Neural progenitor cell (in vitro differentiated cells): ENCODE data around the gene SNTG2. TPM values are rescaled to one million over a fixed set of nuclear protein-coding genes. Genes with fewer than 3 reads are reported as not detected.

ENCODE experiments used
- DNase-seq: peaks from one replicate; pipeline ENCODE4 v3.0.0-alpha.2; 2016; ENCODE audit warnings: low spot score
- H2AFZ ChIP-seq: fragments of 200-600 bp; sonication (generic); replicated peaks from 2 replicates; pipeline ENCODE4 v1.6.1; 2016; ENCODE audit warnings: antibody characterized with exemption
- H3F3A ChIP-seq: fragments of 200-600 bp; sonication (generic); 2 replicates; pipeline ENCODE4 v1.6.1; 2016; ENCODE audit warnings: antibody characterized with exemption, low read depth
- H3K27ac ChIP-seq: fragments of 200-600 bp; sonication (generic); 2 replicates; pipeline ENCODE4 v1.5.1; 2016; ENCODE audit warnings: mild to moderate bottlenecking
- H3K27me3 ChIP-seq: fragments of 200-600 bp; sonication (generic); 2 replicates; pipeline ENCODE4 v1.6.1; 2016; ENCODE audit warnings: mild to moderate bottlenecking, moderate library complexity
- H3K36me3 ChIP-seq: fragments of 200-600 bp; sonication (generic); 2 replicates; pipeline ENCODE4 v1.5.1; 2016
- H3K4me1 ChIP-seq: fragments of 200-600 bp; sonication (generic); 2 replicates; pipeline ENCODE4 v1.6.1; 2016; ENCODE audit warnings: mixed run types
- H3K4me2 ChIP-seq: fragments of 200-600 bp; sonication (generic); 2 replicates; pipeline ENCODE4 v1.6.1; 2016
- H3K4me3 ChIP-seq: fragments of 200-600 bp; sonication (generic); 2 replicates; pipeline ENCODE4 v1.5.1; 2016
- H3K79me2 ChIP-seq: fragments of 200-600 bp; sonication (generic); 2 replicates; pipeline ENCODE4 v1.6.1; 2016; ENCODE audit warnings: low read depth
- H3K9ac ChIP-seq: fragments of 200-600 bp; sonication (generic); 2 replicates; pipeline ENCODE4 v1.6.1; 2016
- H3K9me3 ChIP-seq: fragments of 200-600 bp; sonication (generic); 2 replicates; pipeline ENCODE4 v1.5.1; 2016; ENCODE audit warnings: low read depth
- H4K20me1 ChIP-seq: fragments of 200-600 bp; sonication (generic); 2 replicates; pipeline ENCODE4 v1.6.1; 2016; ENCODE audit warnings: low read depth
- H3K27ac Mint-ChIP-seq: 3 replicates; pipeline ENCODE4 v1.8.0; 2021; ENCODE audit warnings: mixed read lengths
- H3K27me3 Mint-ChIP-seq: 2 replicates; pipeline ENCODE4 v1.8.0; 2022; ENCODE audit warnings: low read depth, mild to moderate bottlenecking, inconsistent platforms, moderate library complexity, mixed read lengths; ENCODE audit not compliant: insufficient read depth
- H3K36me3 Mint-ChIP-seq: 3 replicates; pipeline ENCODE4 v1.8.0; 2021; ENCODE audit warnings: mixed read lengths
- H3K4me1 Mint-ChIP-seq: 3 replicates; pipeline ENCODE4 v1.8.0; 2021; ENCODE audit warnings: mixed read lengths
- H3K4me3 Mint-ChIP-seq: 3 replicates; pipeline ENCODE4 v1.8.0; 2021; ENCODE audit warnings: mild to moderate bottlenecking, moderate library complexity, mixed read lengths
- H3K9me3 Mint-ChIP-seq: 3 replicates; pipeline ENCODE4 v1.8.0; 2020; ENCODE audit warnings: mixed read lengths
- EZH2 ChIP-seq: fragments of 200-600 bp; sonication (generic); IDR thresholded peaks from 2 replicates; pipeline ENCODE4 v1.6.1; 2017; ENCODE audit warnings: antibody characterized with exemption, mild to moderate bottlenecking, moderate library complexity
- EZH2phosphoT487 ChIP-seq: fragments of 200-600 bp; sonication (generic); IDR thresholded peaks from 2 replicates; pipeline ENCODE4 v1.6.1; 2017; ENCODE audit warnings: antibody characterized with exemption
- total RNA-seq: library from RNA; depleted of rRNA; stranded (reverse); fragments of >200 nt; gene quantifications from 2 replicates; pipeline ENCODE4 v1.2.3, GENCODE V29; 2015; ENCODE audit warnings: low replicate concordance
- TF ChIP-seq, protein P1 (sequence below): fragments of 200-600 bp; sonication (generic); IDR thresholded peaks from 2 replicates; pipeline ENCODE4 v1.5.1; 2017; ENCODE audit warnings: antibody characterized with exemption, mild to moderate bottlenecking

Gene SNTG2
- total RNA-seq, 1 donor from 2014 or later: 1.1 TPM

DNA sequence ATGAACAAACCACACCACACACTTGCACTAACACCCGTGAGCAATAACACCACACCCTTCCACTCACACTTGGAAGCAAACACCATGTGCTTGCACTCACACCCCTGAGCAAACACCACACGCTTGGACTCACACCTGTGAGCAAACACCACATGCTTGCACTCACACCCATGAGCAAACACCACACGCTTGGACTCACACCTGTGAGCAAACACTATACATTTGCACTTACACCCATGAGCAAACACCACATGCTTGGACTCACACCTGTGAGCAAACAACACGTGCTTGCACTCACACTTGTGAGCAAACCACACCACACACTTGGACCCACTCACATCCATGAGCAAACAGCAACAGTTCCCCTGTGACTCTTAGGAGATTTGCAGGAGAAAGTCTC lies 24.4 kb downstream of the SNTG2 start:
- no peaks in the 10 kb centered on the region for H3F3A ChIP-seq
- H3K4me3 Mint-ChIP-seq: no peak overlapping the region
- no peak overlapping the region for H3K4me3 ChIP-seq
- TF ChIP-seq EZH2: no peak
- TF ChIP-seq, protein P1, sequence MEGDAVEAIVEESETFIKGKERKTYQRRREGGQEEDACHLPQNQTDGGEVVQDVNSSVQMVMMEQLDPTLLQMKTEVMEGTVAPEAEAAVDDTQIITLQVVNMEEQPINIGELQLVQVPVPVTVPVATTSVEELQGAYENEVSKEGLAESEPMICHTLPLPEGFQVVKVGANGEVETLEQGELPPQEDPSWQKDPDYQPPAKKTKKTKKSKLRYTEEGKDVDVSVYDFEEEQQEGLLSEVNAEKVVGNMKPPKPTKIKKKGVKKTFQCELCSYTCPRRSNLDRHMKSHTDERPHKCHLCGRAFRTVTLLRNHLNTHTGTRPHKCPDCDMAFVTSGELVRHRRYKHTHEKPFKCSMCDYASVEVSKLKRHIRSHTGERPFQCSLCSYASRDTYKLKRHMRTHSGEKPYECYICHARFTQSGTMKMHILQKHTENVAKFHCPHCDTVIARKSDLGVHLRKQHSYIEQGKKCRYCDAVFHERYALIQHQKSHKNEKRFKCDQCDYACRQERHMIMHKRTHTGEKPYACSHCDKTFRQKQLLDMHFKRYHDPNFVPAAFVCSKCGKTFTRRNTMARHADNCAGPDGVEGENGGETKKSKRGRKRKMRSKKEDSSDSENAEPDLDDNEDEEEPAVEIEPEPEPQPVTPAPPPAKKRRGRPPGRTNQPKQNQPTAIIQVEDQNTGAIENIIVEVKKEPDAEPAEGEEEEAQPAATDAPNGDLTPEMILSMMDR: no peak
- no peak for TF ChIP-seq EZH2phosphoT487
- H3K4me1 Mint-ChIP-seq: no peaks in the 10 kb centered on the region
- no peak for DNase-seq
- peaks cover 6% of the 10 kb centered on the region for H3K27me3 Mint-ChIP-seq
- no peak overlapping the region for H2AFZ ChIP-seq
- no peak overlapping the region for H3K9ac ChIP-seq
- H3K4me1 ChIP-seq: peaks cover 11% of the 10 kb centered on the region
- no peaks in the 10 kb centered on the region for H4K20me1 ChIP-seq
- H3K79me2 ChIP-seq: no peaks in the 10 kb centered on the region
- H3K27ac ChIP-seq: no peak overlapping the region
- peaks cover 5% of the 10 kb centered on the region for H3K9me3 Mint-ChIP-seq
- H3K9me3 ChIP-seq: no peaks in the 10 kb centered on the region
- H3K27ac Mint-ChIP-seq: no peak overlapping the region
- no peaks in the 10 kb centered on the region for H3K36me3 ChIP-seq
- no peaks in the 10 kb centered on the region for H3K36me3 Mint-ChIP-seq
- H3K27me3 ChIP-seq: no peaks in the 10 kb centered on the region
- H3K4me2 ChIP-seq: no peak overlapping the region

- DNase-seq: no peak
- Histone ChIP-seq H3K79me2 (no peaks in the 10 kb centered on the region), H3K4me3 (no peak overlapping the region), H3K4me2 (peak overlapping the region; percentile 33), H4K20me1 (no peaks in the 10 kb centered on the region), H3K36me3 (no peaks in the 10 kb centered on the region), H2AFZ (peak overlapping the region; percentile 78), H3K9ac (no peak overlapping the region), H3K27ac (no peak overlapping the region), H3K9me3 (no peaks in the 10 kb centered on the region), H3K4me1 (peaks cover 11% of the 10 kb centered on the region), H3K27me3 (no peaks in the 10 kb centered on the region), H3F3A (peaks cover 4% of the 10 kb centered on the region)
- Mint-ChIP-seq H3K27me3 (peaks cover 9% of the 10 kb centered on the region), H3K4me3 (no peak overlapping the region), H3K9me3 (no peaks in the 10 kb centered on the region), H3K36me3 (no peaks in the 10 kb centered on the region), H3K4me1 (no peaks in the 10 kb centered on the region), H3K27ac (no peak overlapping the region)
- TF ChIP-seq, protein P1: no peak
- TF ChIP-seq EZH2: no peak
- no peak for TF ChIP-seq EZH2phosphoT487
Observed at GRCh38 chr2:979069-979928, 28.6 kb downstream of the SNTG2 start.

GRCh38 chr2:980176-980575 lies 29.5 kb downstream of the SNTG2 start:
- Mint-ChIP-seq H3K27me3 (peaks cover 6% of the 10 kb centered on the region), H3K27ac (no peak overlapping the region), H3K4me1 (peaks cover 2% of the 10 kb centered on the region), H3K36me3 (no peaks in the 10 kb centered on the region), H3K4me3 (no peak overlapping the region), H3K9me3 (no peaks in the 10 kb centered on the region)
- Histone ChIP-seq H3K4me1 (peaks cover 11% of the 10 kb centered on the region), H3K27me3 (no peaks in the 10 kb centered on the region), H4K20me1 (no peaks in the 10 kb centered on the region), H3K36me3 (no peaks in the 10 kb centered on the region), H3K27ac (no peak overlapping the region), H3F3A (peaks cover 4% of the 10 kb centered on the region), H3K4me2 (no peak overlapping the region), H2AFZ (no peak overlapping the region), H3K79me2 (no peaks in the 10 kb centered on the region), H3K9ac (no peak overlapping the region), H3K4me3 (no peak overlapping the region), H3K9me3 (no peaks in the 10 kb centered on the region)
- DNase-seq: no peak
- TF ChIP-seq EZH2phosphoT487 (no peak), EZH2 (no peak)
- TF ChIP-seq, protein P1: no peak
